ENCODE measurements around the gene TMC1. TPM values are rescaled to one million over a fixed set of nuclear protein-coding genes. Genes with fewer than 3 reads are reported as not detected.

The TMC1 gene
- total and polyA plus RNA-seq, 2 of the 13 experiments (the other 11 are each of a cell fraction or from before 2014, with no cell fraction given) = 0.02 to 0.03 TPM

- TF ChIP-seq POLR2AphosphoS5 (IDR thresholded peaks at IDR 0.05; ENCODE audit: low read depth, low read length) (no peak), STAT5B (CRISPR knock-in tag; IDR thresholded peaks at IDR 0.05) (no peak), TFAP4 (IDR thresholded peaks at IDR 0.05; ENCODE audit: borderline replicate concordance, low read depth) (0 out of 2 replicates have a peak, but pooled peaks have one; percentile 19), TARDBP (CRISPR knock-in tag; IDR thresholded peaks at IDR 0.05) (0 out of 2 replicates have a peak, but pooled peaks have one; percentile 29), IRF2 (CRISPR knock-in tag; IDR thresholded peaks at IDR 0.05) (0 out of 2 replicates have a peak, but pooled peaks have one; percentile 45), LBX2 (CRISPR knock-in tag; IDR thresholded peaks at IDR 0.05; ENCODE audit: borderline replicate concordance) (no peak), CREB1 (IDR thresholded peaks at IDR 0.05) (no peak), CREB1 (CRISPR knock-in tag; IDR thresholded peaks at IDR 0.05) (no peak), ZSCAN21 (CRISPR knock-in tag; IDR thresholded peaks at IDR 0.05; ENCODE audit: borderline replicate concordance) (no peak), MIER2 (CRISPR knock-in tag; IDR thresholded peaks at IDR 0.05) (no peak), ZC3H13 (CRISPR knock-in tag; IDR thresholded peaks at IDR 0.05) (no peak), ZNF281 (CRISPR knock-in tag; IDR thresholded peaks at IDR 0.05; ENCODE audit: borderline replicate concordance) (no peak), ZMYM4 (CRISPR knock-in tag; IDR thresholded peaks at IDR 0.05) (0 out of 2 replicates have a peak, but pooled peaks have one; percentile 23), ZNF124 (CRISPR knock-in tag; IDR thresholded peaks at IDR 0.05) (no peak), JUND (CRISPR knock-in tag; IDR thresholded peaks at IDR 0.05) (no peak), AFF4 (CRISPR knock-in tag; IDR thresholded peaks at IDR 0.05) (no peak), ZNF451 (CRISPR knock-in tag; IDR thresholded peaks at IDR 0.05) (0 out of 2 replicates have a peak, but pooled peaks have one; percentile 45), REPIN1 (CRISPR knock-in tag; IDR thresholded peaks at IDR 0.05; ENCODE audit: borderline replicate concordance, low read depth) (no peak), E2F5 (CRISPR knock-in tag; conservative IDR thresholded peaks at IDR 0.05) (no peak)
These were observed 322.4 kb downstream of the TMC1 start (continued) for GRCh38 chr9:72843520-72844439.

Data from HepG2 (cell line).